Adrenal gland (tissue), 12 donors: ENCODE measurements around the gene MDM1. TPM values are rescaled to one million over a fixed set of nuclear protein-coding genes. Genes with fewer than 3 reads are reported as not detected.

ENCODE experiments used
- DNase-seq, 7 donors: peaks; one replicate each; pipeline ENCODE4 v3.0.0-alpha.2; 2019 to 2020
- H3K27ac ChIP-seq, 5 donors: fragments of 200-600 bp; sonication (generic) in 4 of 5; 1 replicate in 3 of 5; 2 replicates in 2 of 5; pipeline versions ENCODE4 v1.5.1 to v1.8.0; 2016 to 2020; ENCODE audit warnings: mild to moderate bottlenecking in 1 of 5
- H3K27me3 ChIP-seq: fragments of 200-600 bp; 2 replicates; pipeline ENCODE4 v1.8.0; 2021
- H3K36me3 ChIP-seq, 2 donors: fragments of 200-600 bp; replicated peaks in 1 of 2; 1 replicate in 1 of 2; 2 replicates in 1 of 2; pipeline versions ENCODE4 v1.5.1 to v1.8.0; 2018 to 2022
- H3K4me1 ChIP-seq, 2 donors: fragments of 200-600 bp; replicated peaks in 1 of 2; 1 replicate in 1 of 2; 2 replicates in 1 of 2; pipeline versions ENCODE4 v1.5.1 to v1.8.0; 2018 to 2021
- H3K4me3 ChIP-seq, 4 donors: fragments of 200-600 bp; sonication (generic) in 3 of 4; one replicate each; pipeline ENCODE4 v1.5.1; 2016 to 2018
- H3K9me3 ChIP-seq, 3 donors: fragments of 200-600 bp; sonication (generic) in 1 of 3; replicated peaks in 1 of 3; 1 replicate in 2 of 3; 2 replicates in 1 of 3; pipeline versions ENCODE4 v1.5.1 to v1.8.0; 2016 to 2021
- CTCF ChIP-seq, 6 experiments: fragments of 450-650 bp in 4 of 6; fragments of 200-600 bp in 2 of 6; sonication (generic) in 1 of 6; IDR thresholded peaks; 1 replicate in 5 of 6; 2 replicates in 1 of 6; pipeline versions ENCODE4 v1.5.1 to v1.8.0; 2016 to 2021; ENCODE audit warnings: antibody characterized with exemption in 6 of 6, mild to moderate bottlenecking in 2 of 6, moderate library complexity in 1 of 6
- POLR2A ChIP-seq, 2 donors: fragments of 450-650 bp; IDR thresholded peaks; one replicate each; pipeline ENCODE4 v1.6.1; 2017; ENCODE audit warnings: antibody characterized with exemption in 2 of 2, mild to moderate bottlenecking in 2 of 2, moderate library complexity in 1 of 2
- WGBS, 4 donors: extraction: QIAGEN DNeasy Blood & Tissue Kit in 2 of 4; methylation state at CpG; one replicate each; pipeline versions ENCODE4 v1.1.5 to v1.1.7; 2013 to 2017; 5-methylcytosine and 5-hydroxymethylcytosine counted together
- intact Hi-C, 2 donors: fragments of 100-400 bp; cut with DNase I; formaldehyde crosslinking; loops; one replicate each; pipeline versions ENCODE4 v1.14.1 to v1.15.0; 2022 to 2023
- polyA plus RNA-seq, 3 donors: library from polyadenylated mRNA; stranded (reverse); fragments of 200-250 nt in 2 of 3; fragments of 350-450 nt in 1 of 3; fragmentation: Illumina TruSeq in 1 of 3; extraction: RNeasy Lipid Tissue Mini Kit (QIAGEN cat#74804) in 1 of 3; gene quantifications; one replicate each; pipeline ENCODE4 v1.2.3, GENCODE V29; 2013 to 2014
- total RNA-seq, 9 donors: library from RNA; depleted of rRNA in 4 of 9; stranded (reverse); fragments of >200 nt in 4 of 9; fragments of 120-200 nt in 1 of 9; fragmentation: NEBNext Ultra II Directional in 1 of 9; extraction: Animal tissue kit (Norgen Biotek cat#: 25700) in 1 of 9; gene quantifications; one replicate each; pipeline versions ENCODE4 v1.1.0 to v1.2.4, GENCODE V29; 2013 to 2023
- donor health status: healthy with polysubstance abuse.
- donor health status: Bipolar disorder and iron deficiency.
- donor health status: DM: yes; HTN: yes; CAD: no.
- donor health status: DM: no; HTN: no; CAD: no.
- donor health status: DM: no; HTN: no; CAD: no.
- donor health status: DM: yes; HTN: yes; CAD: no.

Gene MDM1
- total and polyA plus RNA-seq, 12 donors, result 6.5 to 19.4 (median 10.5) TPM

DNA sequence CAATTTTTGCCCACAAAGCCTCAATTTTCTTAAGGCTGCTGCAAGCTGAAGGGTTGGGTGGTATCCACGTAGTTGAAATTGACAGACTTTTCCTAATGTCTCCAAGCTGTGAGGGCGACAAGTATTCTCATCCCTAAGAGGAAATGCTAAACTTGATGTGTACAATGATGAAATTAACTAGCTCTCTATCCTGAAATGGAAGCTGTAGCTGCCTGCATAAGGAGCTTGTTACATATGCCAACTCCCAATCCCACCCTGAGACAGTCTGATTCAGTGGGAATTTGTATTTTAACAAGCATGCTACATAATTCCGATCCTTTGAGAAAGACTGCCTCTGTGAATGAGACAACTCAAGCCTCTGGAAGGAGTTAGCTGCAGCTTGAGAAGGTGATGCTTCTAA lies 45.7 kb upstream of the MDM1 start:
- Histone ChIP-seq H3K27ac (no peak overlapping the region), H3K36me3 (no peaks in the 10 kb centered on the region), H3K9me3 (no peaks in the 10 kb centered on the region), H3K4me3 (no peak overlapping the region), H3K4me1 (no peaks in the 10 kb centered on the region), H3K27me3 (no peaks in the 10 kb centered on the region)
- TF ChIP-seq POLR2A (IDR thresholded peaks at IDR 0.05), result no peak
- TF ChIP-seq CTCF (IDR thresholded peaks at IDR 0.05), result no peak
- no peak for DNase-seq
- WGBS, 4 donors, result 73 to 86% (median 78%) methylated on average over 3 of the region's 3 CpGs
- intact Hi-C loops, result no loop called here

DNA sequence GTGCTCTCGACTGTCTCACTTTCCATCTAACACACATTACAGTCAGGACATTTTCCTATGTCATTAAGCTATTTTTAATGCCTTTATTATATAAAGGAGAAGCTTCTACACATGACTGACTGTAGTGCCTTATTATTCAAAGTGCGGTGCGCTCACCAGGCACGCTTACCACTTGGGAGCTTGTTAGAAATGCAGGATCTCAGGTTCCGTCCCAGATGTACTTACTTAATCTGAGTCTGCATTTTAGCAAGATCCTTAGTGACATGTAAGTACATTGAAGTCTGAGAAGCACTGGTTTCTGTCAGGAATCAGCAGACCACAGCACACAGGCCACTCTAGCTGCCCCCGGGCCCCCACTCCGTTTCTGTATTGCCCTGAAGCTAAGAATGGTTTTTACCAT lies 44.7 kb upstream of the MDM1 start:
- WGBS, 4 donors, result 90 to 94% (median 91%) methylated on average over 7 of the region's 7 CpGs
- Histone ChIP-seq H3K27me3 (no peaks in the 10 kb centered on the region), H3K4me3 (no peak overlapping the region), H3K36me3 (no peaks in the 10 kb centered on the region), H3K4me1 (no peaks in the 10 kb centered on the region), H3K9me3 (no peaks in the 10 kb centered on the region), H3K27ac (no peak overlapping the region)
- intact Hi-C loops, result no loop called here
- TF ChIP-seq POLR2A (IDR thresholded peaks at IDR 0.05) (no peak), CTCF (IDR thresholded peaks at IDR 0.05) (no peak)
- no peak for DNase-seq

- 84 to 97% (median 87%) methylated on average over 4 of the region's 4 CpGs for WGBS, 4 donors
- Histone ChIP-seq H3K36me3 (no peaks in the 10 kb centered on the region), H3K9me3 (no peaks in the 10 kb centered on the region), H3K27ac (no peak overlapping the region), H3K27me3 (no peaks in the 10 kb centered on the region), H3K4me3 (no peak overlapping the region), H3K4me1 (no peaks in the 10 kb centered on the region)
- TF ChIP-seq POLR2A (IDR thresholded peaks at IDR 0.05) (no peak), CTCF (IDR thresholded peaks at IDR 0.05) (no peak)
- DNase-seq, result no peak
- intact Hi-C loops, result no loop called here
Observed at GRCh38 chr12:68375756-68376695, 43.9 kb upstream of the MDM1 start.

DNA sequence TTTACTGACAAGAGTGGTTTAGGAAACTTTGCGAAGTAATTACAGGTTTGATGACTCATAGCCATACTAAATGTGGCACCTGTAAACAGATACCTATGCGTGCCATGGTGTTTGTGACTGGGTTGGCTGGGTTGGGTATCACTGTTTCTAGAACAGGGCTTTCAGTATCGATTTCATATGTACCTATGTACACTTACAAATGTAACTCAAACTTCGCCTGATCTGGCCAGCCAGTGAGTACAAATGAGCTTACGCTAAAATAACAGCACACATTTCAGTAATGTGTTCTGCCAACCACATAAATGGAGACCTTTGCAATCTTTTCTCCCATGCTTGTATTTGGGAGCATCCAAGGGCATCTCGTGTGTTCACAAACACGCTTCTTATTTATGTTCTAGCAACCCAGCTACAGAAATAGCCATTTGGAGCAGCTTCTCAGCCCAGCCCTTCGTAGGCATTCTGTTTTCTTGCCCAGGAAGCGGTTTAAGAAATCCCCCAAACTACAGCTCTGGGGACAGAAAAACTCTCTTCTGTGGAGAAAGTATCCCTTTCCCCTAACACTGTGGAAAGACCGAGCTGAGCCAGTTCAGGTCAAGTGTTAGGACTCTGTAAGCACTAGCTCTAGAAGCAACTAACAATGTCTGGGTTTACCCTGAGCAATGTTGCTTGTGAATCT lies 42.3 kb upstream of the MDM1 start:
- no peak for TF ChIP-seq CTCF (IDR thresholded peaks at IDR 0.05)
- no peak for TF ChIP-seq POLR2A (IDR thresholded peaks at IDR 0.05)
- intact Hi-C loops, result no loop called here
- H3K9me3 ChIP-seq, result no peaks in the 10 kb centered on the region
- no peak overlapping the region for H3K4me3 ChIP-seq
- H3K36me3 ChIP-seq, result no peaks in the 10 kb centered on the region
- WGBS, 4 donors, result 77 to 85% (median 81%) methylated on average over 10 of the region's 10 CpGs
- H3K27me3 ChIP-seq, result no peaks in the 10 kb centered on the region
- H3K27ac ChIP-seq, result peak overlapping the region in 1 of 5 donors; percentile 54
- no peak for DNase-seq
- H3K4me1 ChIP-seq, result no peaks in the 10 kb centered on the region
